Suprapubic skin (tissue), 4 donors: ENCODE data around the gene THRB.

ENCODE experiments used
- EP300 ChIP-seq: sonication (generic); formaldehyde crosslinking; IDR thresholded peaks from one replicate; pipeline ENCODE4 v1.6.1; 2017; ENCODE audit warnings: antibody characterized with exemption
- POLR2A ChIP-seq, 2 donors: fragments of 450-650 bp; IDR thresholded peaks; one replicate each; pipeline ENCODE4 v1.6.1; 2017; ENCODE audit warnings: antibody characterized with exemption in 2 of 2, mild to moderate bottlenecking in 2 of 2, moderate library complexity in 2 of 2
- POLR2AphosphoS5 ChIP-seq, 3 donors: sonication (generic); formaldehyde crosslinking; IDR thresholded peaks; one replicate each; pipeline ENCODE4 v1.6.1; 2017; ENCODE audit warnings: antibody characterized with exemption in 3 of 3
- TF ChIP-seq, protein P1 (sequence below), 2 donors: fragments of 200-600 bp in 1 of 2; fragments of 450-650 bp in 1 of 2; sonication (generic) in 1 of 2; IDR thresholded peaks; one replicate each; pipeline ENCODE4 v1.5.1; 2016 to 2019; ENCODE audit warnings: antibody characterized with exemption in 2 of 2, mild to moderate bottlenecking in 1 of 2, moderate library complexity in 1 of 2

GRCh38 chr3:24451461-24452099, 43.1 kb downstream of the THRB start:
- TF ChIP-seq, protein P1, sequence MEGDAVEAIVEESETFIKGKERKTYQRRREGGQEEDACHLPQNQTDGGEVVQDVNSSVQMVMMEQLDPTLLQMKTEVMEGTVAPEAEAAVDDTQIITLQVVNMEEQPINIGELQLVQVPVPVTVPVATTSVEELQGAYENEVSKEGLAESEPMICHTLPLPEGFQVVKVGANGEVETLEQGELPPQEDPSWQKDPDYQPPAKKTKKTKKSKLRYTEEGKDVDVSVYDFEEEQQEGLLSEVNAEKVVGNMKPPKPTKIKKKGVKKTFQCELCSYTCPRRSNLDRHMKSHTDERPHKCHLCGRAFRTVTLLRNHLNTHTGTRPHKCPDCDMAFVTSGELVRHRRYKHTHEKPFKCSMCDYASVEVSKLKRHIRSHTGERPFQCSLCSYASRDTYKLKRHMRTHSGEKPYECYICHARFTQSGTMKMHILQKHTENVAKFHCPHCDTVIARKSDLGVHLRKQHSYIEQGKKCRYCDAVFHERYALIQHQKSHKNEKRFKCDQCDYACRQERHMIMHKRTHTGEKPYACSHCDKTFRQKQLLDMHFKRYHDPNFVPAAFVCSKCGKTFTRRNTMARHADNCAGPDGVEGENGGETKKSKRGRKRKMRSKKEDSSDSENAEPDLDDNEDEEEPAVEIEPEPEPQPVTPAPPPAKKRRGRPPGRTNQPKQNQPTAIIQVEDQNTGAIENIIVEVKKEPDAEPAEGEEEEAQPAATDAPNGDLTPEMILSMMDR (IDR thresholded peaks at IDR 0.05), result no peak
- no peak for TF ChIP-seq POLR2A (IDR thresholded peaks at IDR 0.05)
- no peak for TF ChIP-seq POLR2AphosphoS5 (IDR thresholded peaks at IDR 0.05)
- no peak for TF ChIP-seq EP300
